ENCODE data around the gene GRIK2.

DNA sequence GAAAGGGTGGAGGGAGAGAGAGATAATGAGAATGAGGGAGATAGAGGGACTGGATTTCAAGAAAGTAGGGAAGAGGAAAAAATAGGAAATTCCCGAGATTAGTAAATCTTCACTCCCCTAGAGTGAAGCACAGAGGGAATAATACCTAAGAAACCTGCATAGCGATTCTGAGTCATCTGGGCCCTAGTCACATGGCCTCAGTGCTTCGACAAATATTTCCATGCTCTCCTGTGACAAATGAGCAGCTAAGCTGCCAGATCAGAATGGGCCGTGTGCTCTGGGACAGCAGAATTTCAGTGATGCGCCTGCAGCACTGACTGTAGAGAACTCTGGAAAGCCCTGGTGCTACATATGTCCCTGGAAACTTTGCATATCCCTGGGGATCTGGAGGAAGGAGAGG lies 48.6 kb upstream of the GRIK2 start:
- TF ChIP-seq, protein P1, sequence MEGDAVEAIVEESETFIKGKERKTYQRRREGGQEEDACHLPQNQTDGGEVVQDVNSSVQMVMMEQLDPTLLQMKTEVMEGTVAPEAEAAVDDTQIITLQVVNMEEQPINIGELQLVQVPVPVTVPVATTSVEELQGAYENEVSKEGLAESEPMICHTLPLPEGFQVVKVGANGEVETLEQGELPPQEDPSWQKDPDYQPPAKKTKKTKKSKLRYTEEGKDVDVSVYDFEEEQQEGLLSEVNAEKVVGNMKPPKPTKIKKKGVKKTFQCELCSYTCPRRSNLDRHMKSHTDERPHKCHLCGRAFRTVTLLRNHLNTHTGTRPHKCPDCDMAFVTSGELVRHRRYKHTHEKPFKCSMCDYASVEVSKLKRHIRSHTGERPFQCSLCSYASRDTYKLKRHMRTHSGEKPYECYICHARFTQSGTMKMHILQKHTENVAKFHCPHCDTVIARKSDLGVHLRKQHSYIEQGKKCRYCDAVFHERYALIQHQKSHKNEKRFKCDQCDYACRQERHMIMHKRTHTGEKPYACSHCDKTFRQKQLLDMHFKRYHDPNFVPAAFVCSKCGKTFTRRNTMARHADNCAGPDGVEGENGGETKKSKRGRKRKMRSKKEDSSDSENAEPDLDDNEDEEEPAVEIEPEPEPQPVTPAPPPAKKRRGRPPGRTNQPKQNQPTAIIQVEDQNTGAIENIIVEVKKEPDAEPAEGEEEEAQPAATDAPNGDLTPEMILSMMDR (IDR thresholded peaks at IDR 0.05): no peak
- no peak for TF ChIP-seq POLR2A (IDR thresholded peaks at IDR 0.05)

Data from adrenal gland (tissue), 5 donors.